ENCODE results near the gene PCDH9.

DNA sequence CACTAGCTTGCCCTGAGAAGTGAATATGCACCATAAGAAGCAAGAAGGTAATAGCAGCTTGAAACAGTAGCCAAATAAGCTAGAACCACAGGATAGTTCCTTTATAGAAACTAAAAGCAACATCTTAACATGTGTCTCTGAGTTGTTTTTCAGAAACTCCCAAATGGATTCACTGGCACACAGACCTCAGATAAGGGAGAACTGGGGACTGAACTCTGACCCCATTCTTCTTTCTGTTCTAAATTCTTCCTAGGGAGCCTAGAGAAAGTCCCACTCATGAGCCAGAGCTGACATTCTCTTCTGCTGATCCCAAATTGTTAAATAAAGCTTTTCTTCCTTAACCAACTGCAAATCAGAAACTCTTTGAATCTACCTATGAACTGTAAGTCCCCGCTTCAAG lies 146.1 kb downstream of the PCDH9 start:
- TF ChIP-seq, protein P1, sequence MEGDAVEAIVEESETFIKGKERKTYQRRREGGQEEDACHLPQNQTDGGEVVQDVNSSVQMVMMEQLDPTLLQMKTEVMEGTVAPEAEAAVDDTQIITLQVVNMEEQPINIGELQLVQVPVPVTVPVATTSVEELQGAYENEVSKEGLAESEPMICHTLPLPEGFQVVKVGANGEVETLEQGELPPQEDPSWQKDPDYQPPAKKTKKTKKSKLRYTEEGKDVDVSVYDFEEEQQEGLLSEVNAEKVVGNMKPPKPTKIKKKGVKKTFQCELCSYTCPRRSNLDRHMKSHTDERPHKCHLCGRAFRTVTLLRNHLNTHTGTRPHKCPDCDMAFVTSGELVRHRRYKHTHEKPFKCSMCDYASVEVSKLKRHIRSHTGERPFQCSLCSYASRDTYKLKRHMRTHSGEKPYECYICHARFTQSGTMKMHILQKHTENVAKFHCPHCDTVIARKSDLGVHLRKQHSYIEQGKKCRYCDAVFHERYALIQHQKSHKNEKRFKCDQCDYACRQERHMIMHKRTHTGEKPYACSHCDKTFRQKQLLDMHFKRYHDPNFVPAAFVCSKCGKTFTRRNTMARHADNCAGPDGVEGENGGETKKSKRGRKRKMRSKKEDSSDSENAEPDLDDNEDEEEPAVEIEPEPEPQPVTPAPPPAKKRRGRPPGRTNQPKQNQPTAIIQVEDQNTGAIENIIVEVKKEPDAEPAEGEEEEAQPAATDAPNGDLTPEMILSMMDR (IDR thresholded peaks at IDR 0.05), result no peak
- TF ChIP-seq POLR2A (IDR thresholded peaks at IDR 0.05), result no peak

Data from thyroid gland (tissue), 4 donors.